Esophagus squamous epithelium (tissue), 4 donors: Measurements from ENCODE around the gene TMEM198.

Experiments
- CTCF ChIP-seq, 6 experiments: fragments of 450-650 bp in 4 of 6; fragments of 200-600 bp in 2 of 6; sonication (generic) in 2 of 6; IDR thresholded peaks; one replicate each; pipeline ENCODE4 v1.5.1; 2016 to 2019; ENCODE audit warnings: antibody characterized with exemption in 6 of 6, mild to moderate bottlenecking in 4 of 6, moderate library complexity in 4 of 6
- POLR2A ChIP-seq, 4 donors: fragments of 450-650 bp; IDR thresholded peaks; one replicate each; pipeline ENCODE4 v1.6.1; 2017; ENCODE audit warnings: antibody characterized with exemption in 4 of 4, mild to moderate bottlenecking in 4 of 4, moderate library complexity in 3 of 4

GRCh38 chr2:219506802-219507526, 36.9 kb upstream of the TMEM198 start:
- TF ChIP-seq CTCF (IDR thresholded peaks at IDR 0.05): no peak
- TF ChIP-seq POLR2A (IDR thresholded peaks at IDR 0.05): no peak
